ENCODE data around the gene RAB27A.
"Not testable (repeated sequence)": the region's sequence is repeated elsewhere in the genome, so short reads cannot be mapped to it uniquely, and the experiment has no call there.

The RAB27A gene

GRCh38 chr15:55281517-55282228 lies 7.9 kb downstream of the RAB27A start:
- DNase-seq, result no peak

GRCh38 chr15:55280589-55280988 lies 9.0 kb downstream of the RAB27A start:
- not testable (repeated sequence) for DNase-seq

GRCh38 chr15:55279746-55280351 lies 9.8 kb downstream of the RAB27A start:
- peak; percentile 34 for DNase-seq

GRCh38 chr15:55279100-55279745 lies 10.4 kb downstream of the RAB27A start:
- DNase-seq, result no peak

- no peak for DNase-seq
Measured at GRCh38 chr15:55277715-55278114, 11.9 kb downstream of the RAB27A start.

GRCh38 chr15:55277116-55277564 lies 12.5 kb downstream of the RAB27A start:
- peak; percentile 21 for DNase-seq

- DNase-seq, result no peak
Measured at GRCh38 chr15:55276324-55276723, 13.3 kb downstream of the RAB27A start.

GRCh38 chr15:55270291-55270690 lies 19.3 kb downstream of the RAB27A start:
- no peak for DNase-seq

- no peak for DNase-seq
Measured at GRCh38 chr15:55268176-55268695, 21.4 kb downstream of the RAB27A start.

- DNase-seq, result no peak
Measured at GRCh38 chr15:55267401-55268175, 22.0 kb downstream of the RAB27A start.

- DNase-seq, result no peak
Measured at GRCh38 chr15:55266547-55266946, 23.1 kb downstream of the RAB27A start.

GRCh38 chr15:55260562-55261131 lies 29.0 kb downstream of the RAB27A start:
- DNase-seq, result no peak

- no peak for DNase-seq
Measured at GRCh38 chr15:55257938-55258337, 31.7 kb downstream of the RAB27A start.

- no peak for DNase-seq
Measured at GRCh38 chr15:55257012-55257670, 32.5 kb downstream of the RAB27A start.

GRCh38 chr15:55256281-55257011 lies 33.2 kb downstream of the RAB27A start:
- no peak for DNase-seq

GRCh38 chr15:55255714-55256113 lies 33.9 kb downstream of the RAB27A start:
- no peak for DNase-seq

- no peak for DNase-seq
Measured at GRCh38 chr15:55254916-55255679, 34.5 kb downstream of the RAB27A start.

GRCh38 chr15:55253580-55253979 lies 36.0 kb downstream of the RAB27A start:
- no peak for DNase-seq

GRCh38 chr15:55252201-55252600 lies 37.4 kb downstream of the RAB27A start:
- DNase-seq, result not testable (repeated sequence)

GRCh38 chr15:55250941-55251340 lies 38.7 kb downstream of the RAB27A start:
- DNase-seq, result no peak

- DNase-seq, result no peak
Measured at GRCh38 chr15:55250392-55250791, 39.2 kb downstream of the RAB27A start.
